ENCODE results near the gene CMTM5.

- TF ChIP-seq CTCF (IDR thresholded peaks at IDR 0.05; ENCODE audit: borderline replicate concordance, extremely low read depth, low read length, poor library complexity, severe bottlenecking) (no peak), EZH2 (IDR thresholded peaks at IDR 0.05; ENCODE audit: borderline replicate concordance, low read depth, low read length, severe bottlenecking) (no peak)
Observed at GRCh38 chr14:23375527-23376251, 1.2 kb upstream of the CMTM5 start.

Measured in DND-41 (cell line).